Spleen (tissue), 13 donors: ENCODE data around the gene RBP4. TPM values are rescaled to one million over a fixed set of nuclear protein-coding genes. Genes with fewer than 3 reads are reported as not detected.
A peak's percentile ranks its signal among the peaks of the same experiment; 100 is the strongest.

Experiments used
- DNase-seq: peaks from one replicate; pipeline ENCODE4 v3.0.0-alpha.2; 2020
- H3K27ac ChIP-seq, 8 donors: fragments of 200-600 bp; sonication (generic) in 7 of 8; 1 replicate in 4 of 8; 2 replicates in 4 of 8; pipeline versions ENCODE4 v1.5.0 to v1.8.0; 2016 to 2021; ENCODE audit warnings: inconsistent platforms in 4 of 8, mild to moderate bottlenecking in 4 of 8, moderate library complexity in 1 of 8
- H3K27me3 ChIP-seq, 7 donors: fragments of 200-600 bp; sonication (generic) in 6 of 7; replicated peaks in 1 of 7; 1 replicate in 4 of 7; 2 replicates in 3 of 7; pipeline versions ENCODE4 v1.5.0 to v1.8.0; 2016 to 2021; ENCODE audit warnings: inconsistent platforms in 3 of 7, mild to moderate bottlenecking in 1 of 7
- H3K36me3 ChIP-seq, 6 donors: fragments of 200-600 bp; sonication (generic) in 5 of 6; 1 replicate in 4 of 6; 2 replicates in 2 of 6; pipeline versions ENCODE4 v1.5.0 to v1.8.0; 2016 to 2021; ENCODE audit warnings: inconsistent platforms in 2 of 6
- H3K4me1 ChIP-seq, 6 donors: fragments of 200-600 bp; sonication (generic) in 5 of 6; 1 replicate in 3 of 6; 2 replicates in 3 of 6; pipeline versions ENCODE4 v1.5.0 to v1.8.0; 2016 to 2021; ENCODE audit warnings: inconsistent platforms in 3 of 6
- H3K4me3 ChIP-seq, 8 donors: fragments of 200-600 bp; sonication (generic) in 7 of 8; 1 replicate in 4 of 8; 2 replicates in 4 of 8; pipeline versions ENCODE4 v1.5.0 to v1.8.0; 2016 to 2021; ENCODE audit warnings: inconsistent platforms in 4 of 8, mild to moderate bottlenecking in 4 of 8, moderate library complexity in 2 of 8
- H3K9me3 ChIP-seq, 8 donors: fragments of 200-600 bp; sonication (generic) in 7 of 8; 1 replicate in 4 of 8; 2 replicates in 4 of 8; pipeline versions ENCODE4 v1.5.0 to v1.8.0; 2016 to 2021; ENCODE audit warnings: inconsistent platforms in 4 of 8
- CTCF ChIP-seq, 11 experiments: fragments of 200-600 bp in 7 of 11; fragments of 450-650 bp in 4 of 11; sonication (generic) in 4 of 11; IDR thresholded peaks in 8 of 11; conservative IDR thresholded peaks in 3 of 11; 1 replicate in 7 of 11; 2 replicates in 4 of 11; pipeline versions ENCODE4 v1.4.0 to v1.8.0; 2016 to 2021; ENCODE audit warnings: antibody characterized with exemption in 11 of 11, inconsistent platforms in 4 of 11, mild to moderate bottlenecking in 1 of 11
- POLR2A ChIP-seq, 3 donors: fragments of 450-650 bp; IDR thresholded peaks; one replicate each; pipeline ENCODE4 v1.5.1; 2017; ENCODE audit warnings: antibody characterized with exemption in 3 of 3, mild to moderate bottlenecking in 1 of 3
- POLR2AphosphoS5 ChIP-seq, 3 donors: sonication (generic); formaldehyde crosslinking; IDR thresholded peaks; one replicate each; pipeline ENCODE4 v1.5.1; 2017; ENCODE audit warnings: antibody characterized with exemption in 3 of 3
- WGBS, 5 donors: extraction: QIAGEN DNeasy Blood & Tissue Kit in 3 of 5; methylation state at CpG; one replicate each; pipeline versions ENCODE4 v1.1.5 to v1.1.7; 2013 to 2018; 5-methylcytosine and 5-hydroxymethylcytosine counted together
- intact Hi-C: fragments of 100-400 bp; cut with DNase I; formaldehyde crosslinking; loops from one replicate; pipeline ENCODE4 v1.15.0; 2023; ENCODE audit warnings: low total_unique reads
- long read RNA-seq, 2 donors: transcript quantifications; one replicate each; lab custom pipeline, GENCODE V29; 2026
- polyA plus RNA-seq, 3 donors: library from polyadenylated mRNA; stranded (reverse); fragments of 200-250 nt; gene quantifications; one replicate each; pipeline ENCODE4 v1.2.1, GENCODE V29; 2013
- total RNA-seq, 7 donors: library from RNA; depleted of rRNA in 3 of 7; stranded (reverse); fragments of >200 nt in 3 of 7; fragmentation: NEBNext Ultra II Directional in 4 of 7; extraction: Animal tissue kit (Norgen Biotek cat#: 25700) in 4 of 7; gene quantifications; one replicate each; pipeline versions ENCODE4 v1.1.0 to v1.2.1, GENCODE V29; 2016 to 2021
- donor health status: healthy with polysubstance abuse.
- donor health status: DM: no; HTN: no; CAD: no; lungs with moderate emphysema.
- donor health status: DM: no; HTN: no; CAD: no.
- donor health status: Bipolar disorder and iron deficiency.
- donor health status: healthy.
- donor health status: DM: no; HTN: no; CAD: no.
- donor health status: DM: yes; HTN: yes; CAD: no.

The RBP4 gene
- total RNA-seq: 1 to 10 TPM in 1 of 7 donors, not detected in 6; 1.3 TPM
- under 1 TPM; 0.20 to 0.29 (median 0.23) TPM for polyA plus RNA-seq
- long read RNA-seq, donor 1: 0 reads
- long read RNA-seq, donor 2, partial matches to known transcripts: 0 of 2 reads
- long read RNA-seq, donor 2, other reads (novel, unspliced or antisense): 0 of 2 reads

DNA sequence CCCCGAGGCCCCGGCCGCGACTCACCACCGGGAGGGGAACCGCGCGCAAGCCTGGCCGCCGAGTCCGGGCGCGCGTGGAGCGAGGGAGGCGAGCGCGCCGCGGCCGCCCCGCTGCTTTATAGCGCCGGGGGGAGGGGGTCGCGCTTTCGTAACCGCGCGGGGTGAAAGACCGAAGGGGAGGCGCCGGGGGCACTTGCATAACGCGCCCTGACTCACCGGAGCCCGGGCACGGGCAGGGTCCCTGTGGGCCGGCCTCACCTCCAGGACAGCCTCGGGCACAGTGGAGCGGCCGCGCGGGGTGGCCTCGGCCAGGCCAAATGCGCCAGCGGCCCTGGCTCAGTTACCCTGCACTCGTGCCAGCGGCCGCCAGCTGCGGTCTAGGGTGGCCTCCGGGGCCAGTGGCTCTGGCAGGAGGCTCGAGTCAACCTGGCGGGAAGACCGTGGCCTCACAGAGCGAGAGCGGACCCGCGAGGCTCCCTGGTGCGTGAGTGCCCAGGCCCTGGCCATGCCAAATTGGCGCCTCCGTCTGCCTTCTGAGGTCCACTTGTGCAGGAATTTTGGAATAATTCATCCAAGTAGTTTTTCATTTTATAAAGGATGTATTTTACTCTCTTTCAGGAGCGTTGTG lies at the start of gene RBP4:
RBP4 (minus strand) TSS at position 90 of the 628 bp plus-strand sequence. CDS start 207 bp downstream, outside the sequence.
- H3K4me3 ChIP-seq: peak within 1 kb of the TSS in 7 of 8 donors; percentile 8 to 60 (median 25)
- H3K4me1 ChIP-seq: peaks cover 5 to 21% (median 13%) of the 10 kb centered on the region in 6 donors
- no peaks in the 10 kb centered on the region for H3K9me3 ChIP-seq
- DNase-seq: no peak
- 2 to 5% (median 3%) methylated on average over 17 to 63 of the region's 63 CpGs for WGBS, 5 donors
- peaks cover 0 to 69% (median 47%) of the 10 kb centered on the region in 7 donors for H3K27me3 ChIP-seq
- intact Hi-C loops: no loop called here
- TF ChIP-seq POLR2A (IDR thresholded peaks at IDR 0.05): no peak
- no peak for TF ChIP-seq CTCF (IDR thresholded peaks at IDR 0.05 in 8 of 11, conservative IDR thresholded peaks at IDR 0.05 in 3 of 11)
- no peak for TF ChIP-seq POLR2AphosphoS5 (IDR thresholded peaks at IDR 0.05)
- H3K36me3 ChIP-seq: no peaks in the 10 kb centered on the region
- no peak within 1 kb of the TSS for H3K27ac ChIP-seq

DNA sequence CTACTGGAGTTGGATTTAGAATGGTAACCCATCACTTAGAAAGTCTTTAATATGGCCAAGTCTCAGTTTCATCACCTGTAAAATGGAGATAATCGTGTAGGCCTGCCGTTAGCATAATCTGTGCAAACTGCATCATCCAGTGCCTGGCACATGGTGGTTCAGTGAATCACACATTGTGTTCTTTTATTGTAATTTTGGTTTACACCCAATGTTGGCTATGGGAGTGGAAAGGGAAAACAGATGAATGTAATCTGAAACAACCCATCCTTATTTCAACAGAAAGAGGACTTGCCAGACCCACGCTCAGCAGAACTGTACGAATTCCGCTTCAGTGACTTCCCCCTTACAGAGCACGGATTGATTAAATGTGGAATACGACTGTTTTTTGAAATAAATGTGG lies 38.8 kb upstream of the RBP4 start:
- no peaks in the 10 kb centered on the region for H3K9me3 ChIP-seq
- H3K4me3 ChIP-seq: no peak overlapping the region
- intact Hi-C loops: no loop called here
- DNase-seq: no peak
- no peaks in the 10 kb centered on the region for H3K36me3 ChIP-seq
- TF ChIP-seq POLR2AphosphoS5 (IDR thresholded peaks at IDR 0.05) (no peak), CTCF (IDR thresholded peaks at IDR 0.05 in 8 of 11, conservative IDR thresholded peaks at IDR 0.05 in 3 of 11) (no peak), POLR2A (IDR thresholded peaks at IDR 0.05) (no peak)
- 90 to 94% (median 91%) methylated on average over 7 of the region's 7 CpGs for WGBS, 5 donors
- no peak overlapping the region for H3K27ac ChIP-seq
- no peaks in the 10 kb centered on the region for H3K27me3 ChIP-seq
- no peaks in the 10 kb centered on the region for H3K4me1 ChIP-seq

DNA sequence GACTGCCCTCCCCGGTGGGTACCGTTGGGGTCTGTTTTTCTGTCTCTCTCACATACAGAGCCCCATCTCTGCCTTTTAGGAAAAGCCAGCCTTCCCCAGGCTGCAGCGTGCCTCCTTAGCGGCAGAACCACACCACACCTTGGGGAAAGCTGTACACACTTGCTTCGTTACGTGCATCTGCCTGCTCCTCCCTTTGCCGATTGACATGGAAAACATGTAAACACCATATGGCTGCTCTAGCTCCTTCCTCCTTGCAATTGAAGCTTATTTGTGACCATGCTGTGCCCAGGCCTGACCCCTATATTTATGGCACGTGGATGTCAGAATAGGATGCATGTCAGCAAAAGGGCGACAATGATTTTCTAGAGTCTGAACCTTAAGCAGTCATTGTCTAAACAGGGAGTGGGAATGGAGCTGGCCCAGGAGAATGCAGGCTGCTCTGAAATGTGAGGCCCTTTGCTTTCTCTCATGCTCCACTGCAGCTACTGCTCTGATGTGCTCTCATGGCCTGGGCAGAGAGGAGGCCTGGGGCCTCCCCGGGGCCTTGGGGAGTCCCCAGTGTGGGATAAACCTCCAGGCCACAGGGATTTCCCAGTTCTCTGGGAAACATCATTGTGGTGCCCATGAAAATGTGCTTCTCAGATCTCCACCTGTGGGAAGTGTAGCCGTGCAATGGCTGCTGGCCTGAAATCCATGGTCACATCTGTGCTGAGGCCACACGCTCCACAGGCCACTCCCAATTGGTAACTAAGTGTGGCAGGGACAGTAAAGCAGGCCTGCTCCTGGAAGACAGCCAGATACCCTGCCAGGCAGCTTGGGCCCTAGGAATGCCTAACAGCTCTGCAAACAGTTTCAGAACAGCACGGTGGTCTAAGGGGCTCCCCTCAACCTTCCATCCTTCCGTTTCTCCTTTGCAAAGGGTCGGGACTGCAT lies 29.9 kb upstream of the RBP4 start:
- Histone ChIP-seq H3K27me3 (peaks cover 0 to 17% (median 0%) of the 10 kb centered on the region in 7 donors), H3K36me3 (no peaks in the 10 kb centered on the region), H3K4me1 (no peaks in the 10 kb centered on the region), H3K27ac (no peak overlapping the region), H3K4me3 (no peak overlapping the region), H3K9me3 (no peaks in the 10 kb centered on the region)
- 82 to 89% (median 85%) methylated on average over 13 to 15 of the region's 15 CpGs for WGBS, 5 donors
- no peak for TF ChIP-seq CTCF (IDR thresholded peaks at IDR 0.05 in 8 of 11, conservative IDR thresholded peaks at IDR 0.05 in 3 of 11)
- TF ChIP-seq POLR2A (IDR thresholded peaks at IDR 0.05): no peak
- TF ChIP-seq POLR2AphosphoS5 (IDR thresholded peaks at IDR 0.05): no peak
- no peak for DNase-seq
- intact Hi-C loops: no loop called here
